ENCODE results near the gene ZNF362. TPM values are rescaled to one million over a fixed set of nuclear protein-coding genes. Genes with fewer than 3 reads are reported as not detected.
A peak's percentile ranks its signal among the peaks of the same experiment; 100 is the strongest.

ZNF362 gene
- total RNA-seq, 2 donors from 2014 or later, result 6.7 to 7.5 TPM

DNA sequence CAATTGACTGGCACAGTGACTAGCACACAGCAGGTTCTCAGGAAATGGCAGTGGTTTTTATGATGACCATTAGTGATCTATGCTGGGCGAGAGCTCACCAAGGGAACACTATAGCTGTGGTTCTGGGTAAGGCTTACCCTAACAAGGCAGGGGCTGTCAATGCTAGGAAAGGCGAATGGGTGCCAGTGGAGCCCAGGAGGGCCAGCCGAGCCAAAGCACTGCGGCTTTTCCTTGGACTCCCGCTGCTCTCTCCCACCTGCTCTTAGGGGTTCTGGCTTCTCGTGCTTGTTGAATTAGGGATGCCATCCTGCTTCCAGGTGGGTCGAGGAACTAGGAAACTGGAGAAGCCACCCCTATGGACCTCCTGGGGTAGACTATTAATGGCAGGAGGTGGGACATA, 74.6 kb downstream of the ZNF362 start:
- DNase-seq (ENCODE audit: low spot score) (no peak), ATAC-seq (no peak)
- Mint-ChIP-seq H3K27ac (no peak overlapping the region), H3K4me1 (ENCODE audit: low read depth in 2 of 2) (peaks cover 10 to 14% of the 10 kb centered on the region in 2 donors), H3K9me3 (no peaks in the 10 kb centered on the region), H3K4me3 (no peak overlapping the region), H3K36me3 (peaks cover 13% of the 10 kb centered on the region), H3K27me3 (no peaks in the 10 kb centered on the region)

GRCh38 chr1:33331444-33332356, 75.4 kb downstream of the ZNF362 start:
- Mint-ChIP-seq H3K4me1 (ENCODE audit: low read depth in 2 of 2) (peaks cover 10 to 14% of the 10 kb centered on the region in 2 donors), H3K4me3 (no peak overlapping the region), H3K9me3 (no peaks in the 10 kb centered on the region), H3K27me3 (no peaks in the 10 kb centered on the region), H3K36me3 (peaks cover 11% of the 10 kb centered on the region), H3K27ac (no peak overlapping the region)
- no peak for DNase-seq (ENCODE audit: low spot score)
- no peak for ATAC-seq

- no peak for ATAC-seq
- Mint-ChIP-seq H3K4me1 (ENCODE audit: low read depth in 2 of 2) (peaks cover 10 to 14% of the 10 kb centered on the region in 2 donors), H3K4me3 (no peak overlapping the region), H3K36me3 (peaks cover 11% of the 10 kb centered on the region), H3K9me3 (no peaks in the 10 kb centered on the region), H3K27me3 (no peaks in the 10 kb centered on the region), H3K27ac (no peak overlapping the region)
- DNase-seq (ENCODE audit: low spot score), result no peak
These were observed 76.1 kb downstream of the ZNF362 start for GRCh38 chr1:33332357-33332789.

DNA sequence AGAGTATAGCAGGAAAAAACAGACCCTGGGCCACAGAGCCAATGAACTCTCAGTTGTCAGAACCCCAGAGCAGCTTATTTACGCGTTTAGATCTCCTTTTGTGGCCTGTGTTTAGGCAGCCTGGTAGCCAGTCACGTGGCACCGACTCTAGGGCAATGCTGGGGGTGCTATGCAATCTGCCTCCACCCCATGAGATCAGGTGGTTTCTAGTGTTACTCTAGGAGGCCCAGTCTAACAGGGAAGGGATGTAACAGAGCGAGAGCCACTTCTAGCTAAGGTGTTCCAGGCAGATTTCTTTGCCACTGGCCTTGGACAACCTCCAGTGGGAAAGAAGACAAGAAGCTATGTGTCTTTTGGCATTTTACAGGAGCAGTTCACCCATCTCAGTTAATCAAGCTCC, 76.6 kb downstream of the ZNF362 start:
- Mint-ChIP-seq H3K4me3 (no peak overlapping the region), H3K36me3 (peaks cover 11% of the 10 kb centered on the region), H3K4me1 (ENCODE audit: low read depth in 2 of 2) (peaks cover 13 to 16% of the 10 kb centered on the region in 2 donors), H3K27me3 (no peaks in the 10 kb centered on the region), H3K9me3 (no peaks in the 10 kb centered on the region), H3K27ac (peak overlapping the region in 1 of 2 donors; percentile 11)
- no peak for DNase-seq (ENCODE audit: low spot score)
- ATAC-seq, result no peak

- ATAC-seq, result no peak
- H3K27ac Mint-ChIP-seq, result no peak overlapping the region
These were observed 77.8 kb downstream of the ZNF362 start for GRCh38 chr1:33334081-33334552.

GRCh38 chr1:33335020-33335419, 78.7 kb downstream of the ZNF362 start:
- Mint-ChIP-seq H3K4me3 (no peak overlapping the region), H3K27me3 (no peaks in the 10 kb centered on the region), H3K27ac (peak overlapping the region in 1 of 2 donors; percentile 13), H3K9me3 (no peaks in the 10 kb centered on the region), H3K36me3 (no peaks in the 10 kb centered on the region), H3K4me1 (ENCODE audit: low read depth in 2 of 2) (peaks cover 16 to 25% of the 10 kb centered on the region in 2 donors)
- ATAC-seq (no peak), DNase-seq (ENCODE audit: low spot score) (no peak)

More at GRCh38 chr1:33334081-33334552, 77.8 kb downstream of the ZNF362 start:
- Mint-ChIP-seq H3K4me1 (ENCODE audit: low read depth in 2 of 2) (peaks cover 16 to 23% of the 10 kb centered on the region in 2 donors), H3K27me3 (no peaks in the 10 kb centered on the region), H3K4me3 (no peak overlapping the region), H3K9me3 (no peaks in the 10 kb centered on the region), H3K36me3 (peaks cover 4% of the 10 kb centered on the region)
- no peak for DNase-seq (ENCODE audit: low spot score)

DNA sequence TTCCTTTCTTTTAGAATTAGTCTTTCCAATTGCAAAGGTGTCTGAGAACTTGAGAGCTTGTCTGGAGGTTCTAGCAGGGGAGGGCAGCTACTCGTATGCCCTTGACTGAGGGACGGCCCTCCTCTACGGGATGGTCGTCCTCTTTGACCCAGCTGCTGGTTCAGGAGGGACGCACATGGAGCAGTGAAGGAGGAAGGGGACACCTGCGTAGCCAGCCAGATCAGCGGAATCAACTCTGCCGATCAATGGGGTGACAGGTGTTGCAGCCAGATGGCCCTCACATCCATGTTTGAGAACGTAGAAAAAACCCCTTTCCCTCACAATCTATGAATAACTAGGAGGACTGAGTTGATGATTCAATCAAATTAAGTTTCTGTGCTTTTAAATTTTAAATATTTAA, 80.3 kb downstream of the ZNF362 start:
- peaks cover 16 to 32% of the 10 kb centered on the region in 2 donors for H3K4me1 Mint-ChIP-seq (ENCODE audit: low read depth in 2 of 2)
- no peaks in the 10 kb centered on the region for H3K27me3 Mint-ChIP-seq
- H3K36me3 Mint-ChIP-seq, result no peaks in the 10 kb centered on the region
- no peaks in the 10 kb centered on the region for H3K9me3 Mint-ChIP-seq
- ATAC-seq (no peak), DNase-seq (ENCODE audit: low spot score) (no peak)
- H3K4me3 Mint-ChIP-seq, result no peak overlapping the region
- H3K27ac Mint-ChIP-seq, result no peak overlapping the region

- Mint-ChIP-seq H3K9me3 (no peaks in the 10 kb centered on the region), H3K27ac (no peak overlapping the region), H3K4me3 (no peak overlapping the region), H3K4me1 (ENCODE audit: low read depth in 2 of 2) (peaks cover 16 to 28% of the 10 kb centered on the region in 2 donors), H3K36me3 (no peaks in the 10 kb centered on the region), H3K27me3 (no peaks in the 10 kb centered on the region)
- ATAC-seq (no peak), DNase-seq (ENCODE audit: low spot score) (no peak)
These were observed 81.1 kb downstream of the ZNF362 start for GRCh38 chr1:33337441-33337840.

DNA sequence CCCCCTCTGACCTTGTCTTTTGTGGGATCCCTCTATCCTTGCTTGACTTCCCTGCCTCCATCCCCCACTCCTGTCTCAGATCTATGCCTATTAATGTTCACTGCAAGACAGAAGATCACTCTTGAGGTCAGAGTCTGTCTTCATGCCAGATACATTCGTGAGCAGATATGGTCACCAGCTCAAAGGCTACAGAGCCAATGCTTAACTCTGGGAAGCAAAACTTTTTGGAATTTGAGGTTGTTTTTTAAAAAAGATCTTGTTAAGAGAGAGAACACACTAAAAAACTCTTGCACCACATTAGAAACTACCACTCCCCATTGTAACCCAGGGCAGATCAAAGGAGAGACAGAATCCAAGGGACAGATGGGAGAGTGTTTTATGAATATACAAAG, 81.8 kb downstream of the ZNF362 start:
- DNase-seq (ENCODE audit: low spot score), result no peak
- Mint-ChIP-seq H3K36me3 (no peaks in the 10 kb centered on the region), H3K27me3 (no peaks in the 10 kb centered on the region), H3K4me3 (no peak overlapping the region), H3K9me3 (no peaks in the 10 kb centered on the region), H3K27ac (no peak overlapping the region), H3K4me1 (ENCODE audit: low read depth in 2 of 2) (peaks cover 16 to 29% of the 10 kb centered on the region in 2 donors)
- ATAC-seq, result no peak

DNA sequence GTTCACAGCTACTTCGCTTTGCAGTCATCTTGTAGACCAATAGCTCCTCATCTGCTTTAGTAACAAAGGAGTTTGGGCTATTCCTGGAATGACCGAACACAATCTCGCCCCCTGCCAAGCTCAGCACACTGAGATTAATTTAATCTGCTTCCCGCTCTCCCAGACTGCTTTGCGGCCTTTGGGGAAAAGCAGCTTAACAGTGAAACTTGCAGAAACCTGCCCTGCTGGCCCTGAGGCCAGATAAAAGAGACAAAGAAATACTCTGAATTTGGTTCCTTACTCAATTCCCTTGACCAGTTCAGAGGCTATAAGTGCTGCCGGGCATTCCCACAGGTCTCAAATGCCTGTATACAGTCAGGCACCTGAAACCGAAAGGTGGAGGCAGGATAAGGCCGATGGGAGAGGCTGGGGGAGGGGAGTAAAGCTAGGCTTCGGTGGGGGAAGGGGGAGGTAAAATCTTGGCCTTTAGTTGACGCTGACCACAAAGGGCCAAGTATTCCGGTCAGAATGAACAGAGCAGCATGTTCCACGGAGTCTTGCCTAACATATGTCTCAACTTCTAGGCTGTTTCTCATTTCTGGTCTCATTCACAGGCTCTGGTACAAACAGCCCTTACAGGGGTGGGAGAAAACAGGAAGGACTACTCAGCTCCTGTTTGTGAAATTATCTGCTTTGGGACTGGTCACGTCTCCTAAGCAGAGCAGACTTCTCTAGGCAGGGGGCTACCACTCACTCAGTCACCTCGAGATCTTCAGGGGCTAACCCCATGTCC, 82.3 kb downstream of the ZNF362 start:
- H3K4me3 Mint-ChIP-seq, result no peak overlapping the region
- H3K9me3 Mint-ChIP-seq, result no peaks in the 10 kb centered on the region
- DNase-seq (ENCODE audit: low spot score), result no peak
- H3K27ac Mint-ChIP-seq, result no peak overlapping the region
- H3K36me3 Mint-ChIP-seq, result no peaks in the 10 kb centered on the region
- ATAC-seq, result no peak
- no peaks in the 10 kb centered on the region for H3K27me3 Mint-ChIP-seq
- peaks cover 15 to 29% of the 10 kb centered on the region in 2 donors for H3K4me1 Mint-ChIP-seq (ENCODE audit: low read depth in 2 of 2)

GRCh38 chr1:33339413-33339812, 83.1 kb downstream of the ZNF362 start:
- Mint-ChIP-seq H3K4me1 (ENCODE audit: low read depth in 2 of 2) (peaks cover 20 to 28% of the 10 kb centered on the region in 2 donors), H3K27me3 (no peaks in the 10 kb centered on the region), H3K4me3 (no peak overlapping the region), H3K9me3 (no peaks in the 10 kb centered on the region), H3K36me3 (no peaks in the 10 kb centered on the region), H3K27ac (no peak overlapping the region)
- no peak for ATAC-seq
- no peak for DNase-seq (ENCODE audit: low spot score)

DNA sequence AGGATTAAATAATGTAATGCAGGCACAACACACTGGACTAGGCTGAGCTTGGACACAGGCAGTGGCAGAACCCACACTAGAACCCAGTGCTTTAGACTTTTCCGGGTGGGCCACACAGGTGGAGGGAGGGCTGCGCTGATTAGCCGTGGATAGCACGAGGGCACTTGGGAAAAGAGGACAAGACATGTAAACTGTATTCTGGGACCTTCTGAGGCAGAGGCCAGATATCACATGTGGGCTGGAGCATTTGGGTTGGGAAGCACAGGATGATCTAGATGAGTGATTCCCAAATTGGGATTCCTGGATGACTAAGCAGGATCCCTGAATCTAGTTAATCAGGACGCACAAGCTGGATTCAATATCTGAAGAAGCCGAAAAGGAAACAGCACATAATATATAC, 84.9 kb downstream of the ZNF362 start:
- no peaks in the 10 kb centered on the region for H3K27me3 Mint-ChIP-seq
- ATAC-seq (no peak), DNase-seq (ENCODE audit: low spot score) (no peak)
- H3K36me3 Mint-ChIP-seq, result no peaks in the 10 kb centered on the region
- peak overlapping the region in 1 of 2 donors; percentile 62 for H3K27ac Mint-ChIP-seq
- H3K4me1 Mint-ChIP-seq (ENCODE audit: low read depth in 2 of 2), result peaks cover 21 to 22% of the 10 kb centered on the region in 2 donors
- H3K9me3 Mint-ChIP-seq, result no peaks in the 10 kb centered on the region
- H3K4me3 Mint-ChIP-seq, result no peak overlapping the region

- H3K4me3 Mint-ChIP-seq, result no peak overlapping the region
- no peak for ATAC-seq
- no peak overlapping the region for H3K27ac Mint-ChIP-seq
- H3K36me3 Mint-ChIP-seq, result no peaks in the 10 kb centered on the region
- peaks cover 30% of the 10 kb centered on the region in 2 donors for H3K4me1 Mint-ChIP-seq (ENCODE audit: low read depth in 2 of 2)
- no peaks in the 10 kb centered on the region for H3K27me3 Mint-ChIP-seq
- DNase-seq (ENCODE audit: low spot score), result no peak
- H3K9me3 Mint-ChIP-seq, result no peaks in the 10 kb centered on the region
These were observed 85.9 kb downstream of the ZNF362 start for GRCh38 chr1:33342041-33342723.
